Kidney tubule cell (primary cell): ENCODE measurements around the gene FAM222B.

Source experiments
- DNase-seq: peaks from one replicate; pipeline ENCODE4 v3.0.0-alpha.2; 2018; ENCODE audit warnings: low spot score

FAM222B gene

DNA sequence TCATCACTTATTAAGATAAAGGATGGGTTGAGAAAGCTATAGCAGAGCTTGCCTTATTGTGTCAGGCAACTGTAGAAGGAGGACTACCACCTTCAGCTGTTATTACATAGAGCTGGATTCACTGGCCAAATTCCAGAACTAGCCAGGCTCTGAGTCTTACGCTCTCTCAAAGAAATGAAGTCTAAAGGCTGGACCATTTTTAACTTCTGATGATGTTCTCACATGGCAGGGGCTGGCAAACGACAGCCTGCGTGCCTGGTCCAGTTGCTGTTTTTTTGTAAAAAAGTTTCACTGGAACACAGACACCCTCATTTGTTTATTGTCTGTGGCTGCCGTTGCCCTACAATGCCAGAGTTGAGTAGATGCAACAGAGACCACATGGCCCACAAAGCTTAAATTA is 77.6 kb downstream of the FAM222B start:
- DNase-seq = no peak

DNA sequence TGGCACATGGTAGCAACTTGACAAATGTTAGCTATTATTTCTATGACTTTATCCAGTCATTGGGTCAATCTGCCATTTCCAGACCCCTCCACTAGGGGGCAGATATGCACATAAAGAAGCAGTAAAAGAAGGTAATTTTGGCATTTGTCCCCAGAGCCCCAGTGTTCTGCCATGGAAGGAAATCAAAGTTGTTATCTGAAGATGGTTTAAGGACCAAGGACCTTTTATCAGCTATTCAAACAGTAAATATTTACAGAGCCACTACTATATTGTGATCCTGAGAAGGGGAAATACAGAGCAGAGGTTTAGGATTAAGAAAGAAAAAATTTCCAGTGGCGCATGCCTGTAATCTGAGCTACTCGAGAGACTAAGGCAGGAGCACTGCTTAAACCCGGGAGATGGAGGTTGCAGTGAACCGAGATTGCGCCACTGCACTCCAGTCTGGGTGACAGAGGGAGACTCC is 78.8 kb downstream of the FAM222B start:
- peak; percentile 74 for DNase-seq

GRCh38 chr17:28763137-28763799 is 79.3 kb downstream of the FAM222B start:
- DNase-seq = no peak

GRCh38 chr17:28760601-28761562 is 81.7 kb downstream of the FAM222B start:
- peak; percentile 78 for DNase-seq

DNA sequence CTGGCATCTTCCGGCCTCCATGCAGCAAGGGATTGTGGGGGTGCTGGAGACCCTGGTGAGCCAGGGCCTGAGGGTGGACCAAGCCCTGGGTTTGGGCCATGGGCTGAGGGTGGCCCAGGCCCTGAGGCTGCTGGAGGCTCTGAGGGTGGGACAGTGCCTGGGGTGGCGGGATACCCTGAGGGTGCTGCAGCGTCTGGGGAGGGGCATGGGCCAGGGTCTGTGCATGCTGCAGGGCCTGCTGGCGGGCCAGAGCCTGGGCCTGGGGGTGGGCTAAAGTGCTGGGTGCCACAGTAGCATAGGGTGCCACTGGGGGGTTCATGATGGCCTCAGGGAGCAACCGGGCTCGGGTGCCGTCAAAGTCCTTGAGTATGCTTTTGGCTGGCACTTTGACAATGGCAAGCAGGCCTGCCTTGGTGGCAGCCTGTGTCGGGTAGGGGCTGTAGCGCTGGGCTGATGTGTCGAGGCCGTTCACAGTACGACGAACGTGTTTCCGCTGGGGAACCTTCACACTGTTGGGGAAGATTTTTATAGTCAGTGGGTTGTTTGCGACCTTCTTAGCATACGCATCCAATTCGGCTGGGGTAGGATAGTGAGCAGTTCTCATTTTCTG is 83.2 kb downstream of the FAM222B start:
- no peak for DNase-seq

DNA sequence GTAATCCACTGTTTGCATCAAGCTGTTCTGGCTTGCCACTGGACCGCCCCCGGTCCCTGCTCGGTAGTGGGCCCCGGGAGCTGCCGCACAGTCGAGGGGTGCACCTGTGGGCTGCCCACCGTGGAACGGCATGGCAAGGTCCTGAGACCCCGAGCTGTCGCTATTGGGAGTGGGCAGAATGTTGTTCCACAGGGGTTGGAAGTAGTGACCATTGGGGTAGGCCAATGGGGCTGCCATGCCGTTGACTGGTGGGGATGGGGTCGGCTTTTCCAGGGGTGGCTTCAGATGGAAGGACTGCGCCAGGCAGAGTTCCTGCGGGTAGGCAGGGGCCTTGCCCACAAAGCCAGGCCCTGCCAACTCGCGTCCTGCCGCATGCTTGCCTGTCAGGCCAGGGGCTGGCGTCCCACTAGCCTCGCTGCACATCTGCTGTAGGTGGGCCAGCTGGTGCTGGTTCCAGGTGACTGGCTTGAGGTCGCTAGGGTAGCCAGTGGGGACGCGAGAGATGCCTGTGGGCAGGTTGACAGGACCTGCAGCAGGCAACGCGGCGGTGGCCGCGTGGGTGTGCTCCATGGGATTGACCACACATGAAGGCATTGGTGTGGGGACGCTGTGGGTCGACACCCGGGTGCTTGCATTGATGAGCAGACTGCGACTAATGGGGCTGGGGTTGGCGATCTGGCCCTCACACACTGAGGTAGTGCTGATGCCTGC is 84.0 kb downstream of the FAM222B start:
- no peak for DNase-seq

GRCh38 chr17:28756049-28756804 is 86.4 kb downstream of the FAM222B start:
- no peak for DNase-seq

DNA sequence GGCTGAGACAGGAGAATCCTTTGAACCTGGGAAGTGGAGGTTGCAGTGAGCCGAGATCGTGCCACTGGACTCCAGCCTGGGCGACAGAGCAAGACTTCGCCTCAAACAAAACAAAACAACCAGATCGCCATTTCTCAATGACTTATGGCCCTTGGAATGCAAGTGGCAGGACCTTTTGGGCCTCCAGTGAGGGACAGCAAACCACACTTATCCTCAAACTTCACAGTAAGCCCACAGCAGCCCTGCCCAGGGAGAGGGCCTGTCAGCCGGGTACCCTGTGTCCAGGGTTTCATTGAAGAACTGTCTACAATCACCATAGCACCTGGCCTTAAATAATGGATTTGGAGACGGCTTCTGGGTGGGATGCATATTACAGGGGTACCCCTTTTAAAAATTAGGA is 87.1 kb downstream of the FAM222B start:
- DNase-seq = peak; percentile 74

DNA sequence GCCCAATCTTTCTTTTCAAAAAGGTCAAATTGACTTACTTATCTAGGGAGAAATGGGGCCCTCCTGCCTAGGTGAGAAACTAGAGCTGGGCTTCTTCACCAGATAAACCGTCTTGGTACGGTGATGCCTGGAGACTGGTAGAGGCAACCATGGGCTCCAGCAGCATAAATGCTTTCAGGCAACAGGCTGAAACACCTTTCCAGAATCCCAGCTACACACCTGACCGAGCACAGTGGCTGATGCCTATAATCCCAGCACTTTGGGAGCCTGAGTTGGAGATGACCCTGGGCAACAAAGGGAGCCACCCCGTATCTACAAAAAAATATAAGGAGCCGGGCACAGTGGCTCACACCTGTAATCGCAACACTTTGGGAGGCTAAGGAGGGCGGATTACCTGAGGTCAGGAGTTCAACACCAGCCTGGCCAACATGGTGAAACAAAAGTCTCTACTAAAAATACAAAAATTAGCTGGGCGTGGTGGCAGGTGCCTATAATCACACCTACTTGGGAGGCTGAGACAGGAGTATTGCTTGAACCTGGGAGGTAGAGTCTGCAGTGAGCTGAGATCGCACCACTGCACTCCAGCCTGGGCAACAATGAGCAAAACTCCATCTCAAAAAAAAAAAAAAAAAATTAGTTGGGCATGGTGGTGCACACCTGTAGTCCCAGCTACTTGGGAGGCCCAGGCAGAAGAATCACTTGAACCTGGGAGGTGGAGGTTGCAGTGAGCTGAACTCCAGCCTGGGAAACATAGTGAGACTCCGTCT is 90.8 kb downstream of the FAM222B start:
- DNase-seq = no peak

GRCh38 chr17:28750178-28751047 is 92.2 kb downstream of the FAM222B start:
- DNase-seq = peak; percentile 93

DNA sequence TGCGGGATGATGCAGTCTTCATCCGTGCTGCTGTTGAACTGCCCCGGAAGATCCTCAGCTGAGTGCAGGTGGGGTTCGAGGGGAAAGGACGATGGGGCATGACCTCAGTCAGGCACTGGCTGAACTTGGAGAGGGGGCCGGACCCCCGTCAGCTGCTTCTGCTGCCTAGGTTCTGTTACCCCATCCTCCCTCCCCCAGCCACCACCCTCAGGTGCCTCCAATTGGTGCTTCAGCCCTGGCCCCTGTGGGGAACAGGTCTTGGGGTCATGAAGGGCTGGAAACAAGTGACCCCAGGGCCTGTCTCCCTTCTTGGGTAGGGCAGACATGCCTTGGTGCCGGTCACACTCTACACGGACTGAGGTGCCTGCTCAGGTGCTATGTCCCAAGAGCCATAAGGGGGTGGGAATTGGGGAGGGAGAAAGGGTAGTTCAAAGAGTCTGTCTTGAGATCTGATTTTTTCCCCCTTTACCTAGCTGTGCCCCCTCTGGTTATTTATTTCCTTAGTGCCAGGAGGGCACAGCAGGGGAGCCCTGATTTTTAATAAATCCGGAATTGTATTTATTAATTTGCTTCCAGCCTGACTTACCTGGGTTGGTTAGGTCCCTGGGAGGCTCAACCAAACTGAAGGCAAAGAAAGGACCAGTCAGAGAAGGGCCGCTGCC is 92.9 kb downstream of the FAM222B start:
- no peak for DNase-seq

DNA sequence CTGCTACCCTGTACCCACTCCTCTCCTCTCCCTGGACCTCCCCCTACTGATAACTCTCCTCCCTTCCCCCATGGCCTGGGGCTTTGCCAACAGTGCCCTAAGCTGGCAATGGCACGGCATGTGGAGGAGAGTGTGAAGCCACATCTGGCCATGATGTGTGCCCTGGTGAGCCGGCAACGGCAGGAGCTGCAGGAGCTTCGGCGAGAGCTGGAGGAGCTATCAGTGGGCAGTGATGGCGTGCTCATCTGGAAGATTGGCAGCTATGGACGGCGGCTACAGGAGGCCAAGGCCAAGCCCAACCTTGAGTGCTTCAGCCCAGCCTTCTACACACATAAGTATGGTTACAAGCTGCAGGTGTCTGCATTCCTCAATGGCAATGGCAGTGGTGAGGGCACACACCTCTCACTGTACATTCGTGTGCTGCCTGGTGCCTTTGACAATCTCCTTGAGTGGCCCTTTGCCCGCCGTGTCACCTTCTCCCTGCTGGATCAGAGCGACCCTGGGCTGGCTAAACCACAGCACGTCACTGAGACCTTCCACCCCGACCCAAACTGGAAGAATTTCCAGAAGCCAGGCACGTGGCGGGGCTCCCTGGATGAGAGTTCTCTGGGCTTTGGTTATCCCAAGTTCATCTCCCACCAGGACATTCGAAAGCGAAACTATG is 93.6 kb downstream of the FAM222B start:
- no peak for DNase-seq

GRCh38 chr17:28747801-28748750 is 94.5 kb downstream of the FAM222B start:
- DNase-seq = no peak

DNA sequence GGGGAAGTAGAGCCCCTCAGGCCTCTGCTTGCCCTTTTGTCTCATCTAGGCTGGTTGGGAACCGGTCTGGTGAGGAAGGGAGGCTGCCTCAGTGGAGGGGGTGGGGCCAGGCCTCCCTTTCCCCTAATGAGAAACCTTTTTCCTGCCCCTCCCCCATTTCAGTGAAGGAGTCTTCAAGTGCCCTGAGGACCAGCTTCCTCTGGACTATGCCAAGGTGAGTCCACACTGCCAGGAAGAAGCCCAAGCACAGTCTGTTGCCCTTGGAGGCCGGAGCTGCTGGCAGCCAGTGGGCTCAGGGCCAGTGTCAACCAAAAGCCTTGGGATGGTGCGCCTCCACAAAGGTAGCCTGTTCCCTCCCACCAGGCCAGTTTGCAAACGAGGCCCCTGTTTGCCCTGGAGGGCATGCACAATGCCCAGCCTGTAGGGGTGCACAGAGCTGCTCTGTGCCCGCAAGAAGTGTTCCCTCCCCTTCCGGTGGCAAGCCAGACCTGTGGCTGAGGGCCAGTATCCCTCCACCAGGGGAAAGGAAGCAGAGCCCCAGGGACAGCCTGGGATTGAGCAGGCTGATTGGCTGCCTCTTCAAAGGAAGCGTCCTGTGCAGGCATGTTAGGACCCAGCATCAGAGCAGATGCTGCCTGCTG is 95.4 kb downstream of the FAM222B start:
- DNase-seq = peak; percentile 52

- DNase-seq = peak; percentile 67
Measured at GRCh38 chr17:28746611-28747050, 96.0 kb downstream of the FAM222B start.

DNA sequence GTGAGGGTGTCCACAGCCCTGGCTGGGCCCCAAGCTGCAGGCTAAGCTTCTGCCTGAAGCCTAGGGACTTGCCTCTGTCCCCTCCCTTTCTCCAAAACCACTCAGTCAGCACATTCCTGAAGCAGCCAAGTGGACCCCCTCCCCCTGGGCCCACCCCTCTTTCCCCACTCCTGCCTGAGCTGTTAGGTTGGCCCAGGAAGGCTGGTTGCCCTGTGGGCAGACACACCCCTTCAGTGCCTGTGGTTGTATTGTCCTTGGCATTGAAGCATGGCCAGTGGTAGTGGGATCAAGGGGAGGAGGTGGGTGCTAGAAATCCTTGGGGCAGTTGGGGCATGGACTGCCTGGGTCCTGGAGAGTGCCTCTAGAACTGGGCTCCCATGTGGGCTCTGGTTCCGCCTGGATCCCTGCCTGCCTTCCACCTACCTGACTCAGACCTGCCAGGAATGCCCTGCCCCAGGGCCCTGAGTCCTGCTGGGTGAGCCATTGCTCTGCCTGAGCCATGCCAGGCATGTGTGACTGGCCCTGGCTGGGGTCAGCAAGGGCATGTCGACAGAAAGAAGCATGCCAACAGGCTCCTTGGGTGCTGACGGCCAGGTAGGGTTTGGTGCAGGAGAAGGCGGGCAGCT is 96.7 kb downstream of the FAM222B start:
- peak; percentile 92 for DNase-seq
